Measurements from ENCODE around the gene IL17RE.

GRCh38 chr3:9938966-9939365 is 36.3 kb downstream of the IL17RE start:
- TF ChIP-seq POLR2AphosphoS5 (IDR thresholded peaks at IDR 0.05) (no peak), CTCF (IDR thresholded peaks at IDR 0.05 in 8 of 11, conservative IDR thresholded peaks at IDR 0.05 in 3 of 11) (no peak), POLR2A (IDR thresholded peaks at IDR 0.05) (no peak)
